HepG2 (cell line): ENCODE results near the gene CNBD2. TPM values are rescaled to one million over a fixed set of nuclear protein-coding genes. Genes with fewer than 3 reads are reported as not detected.

Experiments
- GLI4 ChIP-seq: sonication (generic); formaldehyde crosslinking; IDR thresholded peaks from 2 replicates; pipeline ENCODE4 v1.5.1; 2020; ENCODE audit warnings: missing genetic modification reagents, mild to moderate bottlenecking, moderate library complexity, borderline replicate concordance
- HNRNPLL ChIP-seq: fragments of 200-400 bp; formaldehyde crosslinking; IDR thresholded peaks from 2 replicates; pipeline ENCODE4 v1.6.1; 2017; ENCODE audit warnings: mild to moderate bottlenecking, low read depth, low read length; ENCODE audit not compliant: poor library complexity, severe bottlenecking
- MAF1 ChIP-seq: sonication (generic); formaldehyde crosslinking; IDR thresholded peaks from 2 replicates; pipeline ENCODE4 v1.5.0; 2020; ENCODE audit warnings: missing genetic modification reagents, borderline replicate concordance
- MBD4 ChIP-seq: IDR thresholded peaks from 2 replicates; pipeline ENCODE4 v1.6.1; 2012; ENCODE audit warnings: low read length, inconsistent platforms, borderline replicate concordance
- MIXL1 ChIP-seq: IDR thresholded peaks from 2 replicates; pipeline ENCODE4 v1.6.1; 2016
- MTA1 ChIP-seq: sonication (generic); formaldehyde crosslinking; IDR thresholded peaks from 2 replicates; pipeline ENCODE4 v1.4.0; 2020; ENCODE audit warnings: missing genetic modification reagents, mild to moderate bottlenecking, borderline replicate concordance
- MXI1 ChIP-seq: IDR thresholded peaks from 3 replicates; pipeline ENCODE4 v1.6.1; 2012; ENCODE audit warnings: low read depth, low read length, inconsistent platforms, borderline replicate concordance
- ONECUT2 ChIP-seq: sonication (generic); formaldehyde crosslinking; IDR thresholded peaks from 2 replicates; pipeline ENCODE4 v1.4.0; 2020; ENCODE audit warnings: missing genetic modification reagents
- PPARG ChIP-seq: conservative IDR thresholded peaks from 2 replicates; pipeline ENCODE4 v1.6.1; 2016; ENCODE audit warnings: missing biosample characterization, missing genetic modification reagents
- RNF2 ChIP-seq: fragments of 450-650 bp; conservative IDR thresholded peaks from 2 replicates; pipeline ENCODE4 v1.6.1; 2016; ENCODE audit warnings: low read depth
- SCMH1 ChIP-seq: sonication (generic); formaldehyde crosslinking; IDR thresholded peaks from 2 replicates; pipeline ENCODE4 v1.9.0; 2021; ENCODE audit warnings: missing genetic modification reagents, mild to moderate bottlenecking, borderline replicate concordance
- SPEN ChIP-seq: sonication (generic); formaldehyde crosslinking; IDR thresholded peaks from 2 replicates; pipeline ENCODE4 v1.5.1; 2020; ENCODE audit warnings: low read depth, mild to moderate bottlenecking, missing genetic modification reagents
- SRY ChIP-seq: sonication (generic); formaldehyde crosslinking; IDR thresholded peaks from 2 replicates; pipeline ENCODE4 v1.8.0; 2022; ENCODE audit warnings: mild to moderate bottlenecking, missing genetic modification reagents
- TAF1 ChIP-seq: sonication (generic); formaldehyde crosslinking; IDR thresholded peaks from 2 replicates; pipeline ENCODE4 v1.4.0; 2020; ENCODE audit warnings: missing genetic modification reagents
- ZBTB8A ChIP-seq: sonication (generic); formaldehyde crosslinking; IDR thresholded peaks from 2 replicates; pipeline ENCODE4 v1.4.0; 2020; ENCODE audit warnings: mild to moderate bottlenecking, low read depth, missing genetic modification reagents, borderline replicate concordance
- ZMAT3 ChIP-seq: sonication (generic); formaldehyde crosslinking; conservative IDR thresholded peaks from 2 replicates; pipeline ENCODE4 v1.7.0; 2021; ENCODE audit warnings: missing genetic modification reagents
- ZNF124 ChIP-seq: sonication (generic); formaldehyde crosslinking; IDR thresholded peaks from 2 replicates; pipeline ENCODE4 v1.4.0; 2020; ENCODE audit warnings: missing genetic modification reagents
- ZNF230 ChIP-seq: sonication (generic); formaldehyde crosslinking; IDR thresholded peaks from 2 replicates; pipeline ENCODE4 v1.4.0; 2020; ENCODE audit warnings: mild to moderate bottlenecking, missing genetic modification reagents
- ZNF749 ChIP-seq: sonication (generic); formaldehyde crosslinking; IDR thresholded peaks from 2 replicates; pipeline ENCODE4 v1.8.0; 2022; ENCODE audit warnings: mild to moderate bottlenecking, missing genetic modification reagents, moderate library complexity, borderline replicate concordance
- ZNF792 ChIP-seq: IDR thresholded peaks from 2 replicates; pipeline ENCODE4 v1.6.1; 2016
- ZSCAN20 ChIP-seq: sonication (generic); formaldehyde crosslinking; IDR thresholded peaks from 2 replicates; pipeline ENCODE4 v1.4.0; 2020; ENCODE audit warnings: missing genetic modification reagents, mild to moderate bottlenecking, borderline replicate concordance
- polyA plus RNA-seq, 8 experiments: library from polyadenylated mRNA; depleted of rRNA in 3 of 8; stranded (reverse) in 7 of 8; unstranded in 1 of 8; fragments of >200 nt; fragmentation: Illumina TruSeq in 4 of 8; extraction: Trizol in 4 of 8; gene quantifications; 2 replicates each; pipeline versions ENCODE4 v1.2.1 to v1.2.3, GENCODE V29; 2011 to 2016; ENCODE audit warnings: low read depth in 4 of 8, missing spikeins in 1 of 8, mixed read lengths in 1 of 8; ENCODE audit not compliant: insufficient read depth in 1 of 8
- total RNA-seq, 5 experiments: library from RNA; depleted of rRNA; stranded (reverse); fragments of >200 nt; fragmentation: Illumina TruSeq; extraction: Trizol; gene quantifications; 2 replicates each; pipeline ENCODE4 v1.2.3, GENCODE V29; 2016; ENCODE audit warnings: low read depth in 1 of 5
- TF ChIP-seq, protein P1 (sequence below): sonication (generic); formaldehyde crosslinking; IDR thresholded peaks from 2 replicates; pipeline ENCODE4 v1.4.0; 2020; ENCODE audit warnings: missing genetic modification reagents
- TF ChIP-seq, protein P2 (sequence below): sonication (generic); formaldehyde crosslinking; IDR thresholded peaks from 2 replicates; pipeline ENCODE4 v1.4.0; 2020; ENCODE audit warnings: missing genetic modification reagents

Gene CNBD2
- total and polyA plus RNA-seq, 2 of the 13 experiments (the other 11 are each of a cell fraction or from before 2014, with no cell fraction given), result 12.4 to 22.8 TPM

DNA sequence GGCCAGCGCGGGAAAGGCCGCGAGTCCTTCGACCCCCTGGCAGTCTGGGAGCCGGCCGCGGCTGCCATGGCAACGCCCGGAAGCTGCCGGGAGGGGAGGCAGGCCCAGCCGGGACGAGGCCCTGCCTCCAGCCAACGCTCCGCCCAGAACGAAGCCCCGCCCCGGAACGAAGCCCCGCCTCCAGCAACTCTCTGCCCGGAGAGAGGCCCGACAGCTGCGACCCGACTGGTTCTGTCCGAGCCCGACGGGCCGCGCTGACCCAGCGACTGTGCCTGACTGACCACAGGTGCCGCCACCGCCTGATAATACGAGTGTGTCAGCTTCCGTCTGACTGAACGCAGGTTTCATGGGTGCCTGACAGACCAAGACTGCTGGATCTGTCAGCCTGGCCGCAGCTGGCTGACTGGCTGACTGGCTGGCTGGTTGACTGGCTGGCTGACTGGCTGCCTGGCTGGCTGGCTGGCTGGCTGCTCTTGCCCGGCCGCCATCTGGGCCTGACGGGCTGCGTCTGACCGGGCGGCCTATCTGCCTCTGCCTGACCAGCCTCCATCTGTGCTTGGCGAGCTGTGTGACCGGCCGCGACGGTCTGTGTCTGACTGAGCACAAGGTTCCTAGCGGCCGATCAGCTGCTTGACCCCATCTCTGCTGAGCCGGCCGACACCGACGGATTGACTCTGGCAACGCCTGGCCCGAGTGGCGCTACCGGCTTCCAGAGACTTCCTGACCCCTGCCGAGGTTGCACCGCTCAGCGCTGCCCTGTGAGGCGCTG lies 96.5 kb downstream of the CNBD2 start (continued):
- TF ChIP-seq ZSCAN20 (CRISPR knock-in tag), result no peak
- no peak for TF ChIP-seq ONECUT2
- peak; percentile 41; the same call in 1 of the 2 replicates for TF ChIP-seq MTA1 (CRISPR knock-in tag)
- TF ChIP-seq MBD4, result no peak
- no peak for TF ChIP-seq MAF1 (CRISPR knock-in tag)
- TF ChIP-seq, protein P1, sequence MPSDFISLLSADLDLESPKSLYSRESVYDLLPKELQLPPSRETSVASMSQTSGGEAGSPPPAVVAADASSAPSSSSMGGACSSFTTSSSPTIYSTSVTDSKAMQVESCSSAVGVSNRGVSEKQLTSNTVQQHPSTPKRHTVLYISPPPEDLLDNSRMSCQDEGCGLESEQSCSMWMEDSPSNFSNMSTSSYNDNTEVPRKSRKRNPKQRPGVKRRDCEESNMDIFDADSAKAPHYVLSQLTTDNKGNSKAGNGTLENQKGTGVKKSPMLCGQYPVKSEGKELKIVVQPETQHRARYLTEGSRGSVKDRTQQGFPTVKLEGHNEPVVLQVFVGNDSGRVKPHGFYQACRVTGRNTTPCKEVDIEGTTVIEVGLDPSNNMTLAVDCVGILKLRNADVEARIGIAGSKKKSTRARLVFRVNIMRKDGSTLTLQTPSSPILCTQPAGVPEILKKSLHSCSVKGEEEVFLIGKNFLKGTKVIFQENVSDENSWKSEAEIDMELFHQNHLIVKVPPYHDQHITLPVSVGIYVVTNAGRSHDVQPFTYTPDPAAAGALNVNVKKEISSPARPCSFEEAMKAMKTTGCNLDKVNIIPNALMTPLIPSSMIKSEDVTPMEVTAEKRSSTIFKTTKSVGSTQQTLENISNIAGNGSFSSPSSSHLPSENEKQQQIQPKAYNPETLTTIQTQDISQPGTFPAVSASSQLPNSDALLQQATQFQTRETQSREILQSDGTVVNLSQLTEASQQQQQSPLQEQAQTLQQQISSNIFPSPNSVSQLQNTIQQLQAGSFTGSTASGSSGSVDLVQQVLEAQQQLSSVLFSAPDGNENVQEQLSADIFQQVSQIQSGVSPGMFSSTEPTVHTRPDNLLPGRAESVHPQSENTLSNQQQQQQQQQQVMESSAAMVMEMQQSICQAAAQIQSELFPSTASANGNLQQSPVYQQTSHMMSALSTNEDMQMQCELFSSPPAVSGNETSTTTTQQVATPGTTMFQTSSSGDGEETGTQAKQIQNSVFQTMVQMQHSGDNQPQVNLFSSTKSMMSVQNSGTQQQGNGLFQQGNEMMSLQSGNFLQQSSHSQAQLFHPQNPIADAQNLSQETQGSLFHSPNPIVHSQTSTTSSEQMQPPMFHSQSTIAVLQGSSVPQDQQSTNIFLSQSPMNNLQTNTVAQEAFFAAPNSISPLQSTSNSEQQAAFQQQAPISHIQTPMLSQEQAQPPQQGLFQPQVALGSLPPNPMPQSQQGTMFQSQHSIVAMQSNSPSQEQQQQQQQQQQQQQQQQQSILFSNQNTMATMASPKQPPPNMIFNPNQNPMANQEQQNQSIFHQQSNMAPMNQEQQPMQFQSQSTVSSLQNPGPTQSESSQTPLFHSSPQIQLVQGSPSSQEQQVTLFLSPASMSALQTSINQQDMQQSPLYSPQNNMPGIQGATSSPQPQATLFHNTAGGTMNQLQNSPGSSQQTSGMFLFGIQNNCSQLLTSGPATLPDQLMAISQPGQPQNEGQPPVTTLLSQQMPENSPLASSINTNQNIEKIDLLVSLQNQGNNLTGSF (CRISPR knock-in tag), result peak; percentile 9
- TF ChIP-seq PPARG (CRISPR knock-in tag), result no peak
- TF ChIP-seq ZNF792 (CRISPR knock-in tag), result 0 out of 2 replicates have a peak, but pooled peaks have one; percentile 15
- peak; percentile 98; the same call in 2 of the 3 replicates for TF ChIP-seq MXI1
- TF ChIP-seq SCMH1 (CRISPR knock-in tag), result no peak
- TF ChIP-seq HNRNPLL, result peak; percentile 79
- TF ChIP-seq MIXL1 (CRISPR knock-in tag), result no peak
- 0 out of 2 replicates have a peak, but pooled peaks have one; percentile 73 for TF ChIP-seq SRY (CRISPR knock-in tag)
- peak; percentile 75; the same call in 1 of the 2 replicates for TF ChIP-seq GLI4 (CRISPR knock-in tag)
- peak; percentile 84 for TF ChIP-seq SPEN (CRISPR knock-in tag)
- TF ChIP-seq RNF2, result peak; percentile 36
- peak; percentile 80 for TF ChIP-seq TAF1 (CRISPR knock-in tag)
- peak; percentile 69; the same call in 1 of the 2 replicates for TF ChIP-seq ZMAT3
- no peak for TF ChIP-seq ZBTB8A
- TF ChIP-seq, protein P2, sequence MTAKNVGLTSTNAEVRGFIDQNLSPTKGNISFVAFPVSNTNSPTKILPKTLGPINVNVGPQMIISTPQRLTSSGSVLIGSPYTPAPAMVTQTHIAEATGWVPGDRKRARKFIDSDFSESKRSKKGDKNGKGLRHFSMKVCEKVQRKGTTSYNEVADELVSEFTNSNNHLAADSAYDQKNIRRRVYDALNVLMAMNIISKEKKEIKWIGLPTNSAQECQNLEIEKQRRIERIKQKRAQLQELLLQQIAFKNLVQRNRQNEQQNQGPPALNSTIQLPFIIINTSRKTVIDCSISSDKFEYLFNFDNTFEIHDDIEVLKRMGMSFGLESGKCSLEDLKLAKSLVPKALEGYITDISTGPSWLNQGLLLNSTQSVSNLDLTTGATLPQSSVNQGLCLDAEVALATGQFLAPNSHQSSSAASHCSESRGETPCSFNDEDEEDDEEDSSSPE (CRISPR knock-in tag), result no peak; the same call in 1 of the 2 replicates
- no peak for TF ChIP-seq ZNF749
- TF ChIP-seq ZNF230 (CRISPR knock-in tag), result 0 out of 2 replicates have a peak, but pooled peaks have one; percentile 17
- TF ChIP-seq ZNF124 (CRISPR knock-in tag), result peak; percentile 24; the same call in 1 of the 2 replicates
